Astrocyte of the spinal cord (primary cell): ENCODE measurements around the gene CHMP6.

ENCODE experiments used
- DNase-seq: peaks from one replicate; pipeline ENCODE4 v3.0.0; 2011; ENCODE audit warnings: low read depth, low spot score
- H3K4me3 ChIP-seq: 2 replicates; pipeline ENCODE4 v1.5.1; 2011; ENCODE audit warnings: low read depth, mild to moderate bottlenecking, low read length, moderate library complexity
- in situ Hi-C: cut with HindIII; loops from 2 replicates; pipeline ENCODE4 v1.10.0; 2017; ENCODE audit warnings: low sequenced_read_pairs
- TF ChIP-seq, protein P1 (sequence below): IDR thresholded peaks from 2 replicates; pipeline ENCODE4 v1.5.1; 2012; ENCODE audit warnings: low read depth, mild to moderate bottlenecking, low read length, inconsistent platforms

The CHMP6 gene

DNA sequence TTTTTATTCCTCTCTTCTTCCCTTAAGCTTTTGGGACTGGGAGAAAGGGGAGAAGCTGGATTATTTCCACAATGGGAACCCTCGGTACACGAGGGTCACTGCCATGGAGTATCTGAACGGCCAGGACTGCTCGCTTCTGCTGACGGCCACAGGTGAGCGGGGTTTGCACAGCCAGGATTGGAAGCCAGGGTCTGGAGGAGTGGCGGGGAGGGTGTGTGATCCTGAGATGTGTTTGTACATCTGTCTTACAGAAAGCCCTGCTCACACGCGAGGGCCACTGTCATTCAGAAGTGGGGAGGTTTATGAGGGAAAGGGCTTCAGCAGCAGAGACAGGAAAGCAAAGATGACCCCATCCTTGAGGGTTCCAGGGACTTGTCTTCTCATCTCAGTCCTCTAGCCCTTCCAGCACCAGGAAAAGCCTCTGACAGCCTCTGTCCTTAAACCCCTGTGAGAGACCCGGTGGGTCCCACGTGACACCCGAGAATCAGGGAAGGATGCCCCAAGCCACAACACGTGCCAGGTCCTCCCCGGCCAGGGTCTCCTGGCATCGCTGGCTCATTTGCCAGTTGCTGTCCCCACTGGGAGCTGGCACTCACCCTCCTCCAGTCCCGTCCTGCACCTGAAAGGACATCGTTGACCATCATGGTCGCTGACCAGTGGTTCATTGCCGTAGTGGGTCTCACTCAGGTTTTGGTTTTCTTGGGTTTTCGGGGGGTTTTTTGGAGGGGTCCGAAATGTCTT, 44.3 kb upstream of the CHMP6 start:
- H3K4me3 ChIP-seq, result no peak overlapping the region
- in situ Hi-C loops, result no loop called here
- DNase-seq, result no peak
- TF ChIP-seq, protein P1, sequence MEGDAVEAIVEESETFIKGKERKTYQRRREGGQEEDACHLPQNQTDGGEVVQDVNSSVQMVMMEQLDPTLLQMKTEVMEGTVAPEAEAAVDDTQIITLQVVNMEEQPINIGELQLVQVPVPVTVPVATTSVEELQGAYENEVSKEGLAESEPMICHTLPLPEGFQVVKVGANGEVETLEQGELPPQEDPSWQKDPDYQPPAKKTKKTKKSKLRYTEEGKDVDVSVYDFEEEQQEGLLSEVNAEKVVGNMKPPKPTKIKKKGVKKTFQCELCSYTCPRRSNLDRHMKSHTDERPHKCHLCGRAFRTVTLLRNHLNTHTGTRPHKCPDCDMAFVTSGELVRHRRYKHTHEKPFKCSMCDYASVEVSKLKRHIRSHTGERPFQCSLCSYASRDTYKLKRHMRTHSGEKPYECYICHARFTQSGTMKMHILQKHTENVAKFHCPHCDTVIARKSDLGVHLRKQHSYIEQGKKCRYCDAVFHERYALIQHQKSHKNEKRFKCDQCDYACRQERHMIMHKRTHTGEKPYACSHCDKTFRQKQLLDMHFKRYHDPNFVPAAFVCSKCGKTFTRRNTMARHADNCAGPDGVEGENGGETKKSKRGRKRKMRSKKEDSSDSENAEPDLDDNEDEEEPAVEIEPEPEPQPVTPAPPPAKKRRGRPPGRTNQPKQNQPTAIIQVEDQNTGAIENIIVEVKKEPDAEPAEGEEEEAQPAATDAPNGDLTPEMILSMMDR, result no peak

DNA sequence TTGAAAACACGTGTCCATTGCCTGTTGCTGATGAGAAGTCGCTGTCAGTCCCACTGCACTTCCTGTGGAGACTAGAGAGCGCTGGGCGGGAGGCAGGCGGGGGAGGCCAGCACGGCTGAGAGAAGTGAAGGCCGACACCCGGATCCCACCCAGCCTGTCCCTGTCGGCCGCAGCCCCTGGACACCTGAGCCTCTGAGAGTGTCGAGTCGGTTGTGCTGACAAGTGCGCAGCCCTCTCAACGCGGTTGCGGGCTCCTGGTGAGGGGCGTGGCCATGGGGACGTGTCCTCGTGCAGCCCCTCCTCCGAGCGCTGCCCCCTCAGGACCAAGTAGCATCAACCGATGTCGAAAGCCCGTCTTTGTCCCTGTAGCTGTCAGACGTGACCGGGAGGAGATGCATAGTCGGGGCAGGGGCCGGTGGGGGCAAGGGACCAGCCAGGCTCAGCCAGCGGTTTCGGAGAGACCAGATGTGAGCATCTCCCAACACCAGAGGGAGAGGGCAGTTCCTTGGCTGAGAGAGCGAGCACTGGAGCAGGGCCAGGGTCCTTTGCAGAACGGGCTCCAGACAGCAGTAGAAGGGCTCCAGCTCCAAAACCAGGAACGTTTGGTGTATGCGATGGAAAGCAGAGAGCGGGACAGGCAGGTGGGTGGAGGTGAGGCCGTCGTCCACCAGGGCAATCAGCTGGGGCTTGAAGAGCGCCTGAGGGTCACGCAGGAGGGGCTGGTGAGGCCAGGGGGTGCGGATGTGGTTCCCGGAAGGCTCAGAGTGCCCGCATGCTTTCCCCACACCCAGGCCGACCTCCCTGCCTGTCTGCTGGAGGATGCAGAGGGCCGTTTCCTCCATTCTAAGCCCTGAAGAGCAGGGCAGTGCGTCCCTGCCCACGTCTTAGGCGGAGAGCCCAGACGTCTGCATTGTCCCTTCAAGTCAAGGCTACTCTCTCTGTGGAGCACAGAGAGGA, 43.3 kb upstream of the CHMP6 start:
- TF ChIP-seq, protein P1, result no peak
- in situ Hi-C loops, result no loop called here
- no peak overlapping the region for H3K4me3 ChIP-seq
- DNase-seq, result no peak

DNA sequence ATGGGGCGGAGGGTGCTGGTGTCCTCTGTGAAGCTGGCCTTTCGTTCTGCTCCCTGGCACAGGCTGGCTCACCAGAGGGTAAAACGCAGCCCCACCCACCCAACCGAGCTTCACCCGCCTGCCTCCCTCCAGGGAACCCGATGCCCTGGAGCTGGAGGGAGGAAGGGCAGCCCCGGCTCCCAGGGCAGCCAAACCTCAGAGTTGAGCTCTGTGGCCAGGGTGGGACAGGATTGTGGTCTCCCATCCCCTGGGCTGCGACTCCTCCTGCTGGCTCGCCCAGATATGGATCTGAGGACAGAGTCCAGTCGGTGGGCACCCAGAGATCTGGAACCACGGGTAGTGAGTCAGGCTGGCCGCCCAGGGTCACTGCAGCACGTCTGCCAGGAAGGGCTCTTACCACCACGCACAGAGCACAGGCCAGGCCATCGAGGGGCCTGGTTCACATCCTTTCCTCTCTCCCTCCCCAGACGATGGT, 42.6 kb upstream of the CHMP6 start:
- no peak for DNase-seq
- in situ Hi-C loops, result no loop called here
- no peak overlapping the region for H3K4me3 ChIP-seq
- TF ChIP-seq, protein P1, result peak; percentile 34

DNA sequence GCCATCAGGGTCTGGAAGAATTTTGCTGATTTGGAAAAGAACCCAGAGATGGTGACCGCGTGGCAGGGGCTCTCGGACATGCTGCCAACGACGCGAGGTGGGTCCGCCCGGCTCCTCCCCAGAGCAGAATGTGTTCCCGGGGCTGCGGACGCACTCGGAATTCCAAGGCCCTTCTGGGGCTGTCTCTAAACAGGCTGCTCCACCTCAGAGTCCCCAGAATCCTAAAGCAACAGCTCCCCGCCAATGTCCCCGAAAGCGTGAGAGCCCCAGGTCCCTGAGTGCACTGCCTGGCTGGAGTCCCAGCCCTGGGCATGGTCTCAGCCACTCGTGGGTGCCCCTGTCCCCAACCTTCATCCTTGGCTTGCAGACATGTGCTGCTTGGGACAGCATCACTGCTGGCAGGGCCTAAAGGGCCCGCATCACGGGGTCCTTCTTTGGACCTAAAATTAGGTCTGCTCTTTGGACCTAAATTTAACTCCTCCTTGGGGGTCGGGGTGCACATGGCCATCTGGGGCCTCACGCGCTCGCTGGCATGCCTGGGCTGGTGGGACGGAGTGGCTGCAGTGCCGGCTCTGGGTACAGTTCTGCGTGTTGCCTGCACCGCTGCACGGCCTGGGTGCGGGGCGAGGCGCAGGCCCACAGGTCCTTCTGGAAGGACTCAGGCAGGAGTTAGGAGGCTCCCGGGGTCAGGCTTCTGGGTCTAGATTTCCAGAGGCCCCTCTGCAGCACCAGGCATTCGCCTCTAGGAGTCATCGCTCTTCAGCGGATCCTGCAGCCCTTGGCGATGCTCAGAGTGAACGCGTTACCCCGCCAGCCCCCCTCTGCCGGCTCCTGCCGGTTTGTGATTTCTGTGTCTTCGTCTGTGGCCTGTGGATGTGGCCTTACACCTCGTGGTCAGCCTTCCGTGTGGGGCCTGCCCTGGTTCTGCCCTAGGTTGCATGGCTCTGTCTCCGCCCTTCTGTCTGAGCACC, 41.9 kb upstream of the CHMP6 start:
- H3K4me3 ChIP-seq, result no peak overlapping the region
- in situ Hi-C loops, result no loop called here
- DNase-seq, result no peak
- TF ChIP-seq, protein P1, result no peak

DNA sequence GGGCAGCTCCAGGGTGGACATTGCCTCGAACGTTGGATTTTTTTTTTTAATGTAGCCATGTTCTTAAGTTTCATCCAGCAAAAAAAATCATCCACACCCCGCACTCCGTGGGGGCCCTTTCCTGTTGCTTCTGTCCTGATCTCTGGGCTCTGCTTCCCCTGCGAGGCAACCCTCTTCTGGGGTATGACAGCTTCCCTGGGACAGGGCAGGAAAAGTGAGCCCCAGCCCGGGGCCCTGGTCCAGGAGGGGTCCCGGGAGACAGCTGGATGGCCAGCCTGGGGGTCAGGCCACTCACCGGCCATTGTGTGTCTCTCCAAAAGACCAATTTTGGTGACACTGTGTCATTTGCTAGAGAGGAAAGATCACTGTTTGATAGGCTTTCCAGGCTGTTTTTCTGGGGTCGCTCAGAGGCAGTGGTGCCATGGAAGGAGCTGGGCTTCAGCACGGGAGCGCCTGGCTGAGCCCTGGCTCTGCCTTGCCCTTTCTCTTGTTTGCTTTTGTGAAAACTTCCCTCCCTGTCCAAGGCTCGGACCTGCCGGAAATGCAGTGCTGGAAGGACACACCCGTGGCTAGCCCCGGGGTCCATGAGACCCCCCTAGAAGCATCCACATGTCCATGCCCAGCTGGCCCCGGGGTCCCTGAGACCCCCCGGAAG, 41.0 kb upstream of the CHMP6 start:
- DNase-seq, result no peak
- no peak overlapping the region for H3K4me3 ChIP-seq
- TF ChIP-seq, protein P1, result no peak
- in situ Hi-C loops, result no loop called here
